Right atrium auricular region (tissue), 2 donors: ENCODE measurements around the gene ATXN3. TPM values are rescaled to one million over a fixed set of nuclear protein-coding genes. Genes with fewer than 3 reads are reported as not detected.

ENCODE experiments used
- DNase-seq: peaks from one replicate; pipeline ENCODE4 v3.0.0-alpha.2; 2019; ENCODE audit warnings: low spot score
- H3K27ac ChIP-seq, 2 donors: fragments of 200-600 bp; sonication (generic); 1 replicate in 1 of 2; 2 replicates in 1 of 2; pipeline ENCODE4 v1.5.1; 2016 to 2019
- H3K27me3 ChIP-seq, 2 donors: fragments of 200-600 bp; sonication (generic); one replicate each; pipeline versions ENCODE4 v1.5.1 to v1.6.0; 2017 to 2019
- H3K36me3 ChIP-seq: fragments of 200-600 bp; sonication (generic); one replicate; pipeline ENCODE4 v1.5.1; 2016
- H3K4me1 ChIP-seq, 2 donors: fragments of 200-600 bp; sonication (generic); one replicate each; pipeline versions ENCODE4 v1.5.1 to v1.6.0; 2017 to 2019
- H3K4me3 ChIP-seq, 2 donors: fragments of 200-600 bp; sonication (generic); 1 replicate in 1 of 2; 2 replicates in 1 of 2; pipeline ENCODE4 v1.5.1; 2017 to 2019; ENCODE audit warnings: mild to moderate bottlenecking in 1 of 2, moderate library complexity in 1 of 2
- H3K9me3 ChIP-seq, 2 donors: fragments of 200-600 bp; sonication (generic); one replicate each; pipeline ENCODE4 v1.5.1; 2019
- CTCF ChIP-seq, 2 donors: fragments of 200-600 bp; sonication (generic); IDR thresholded peaks; one replicate each; pipeline ENCODE4 v1.5.1; 2019; ENCODE audit warnings: antibody characterized with exemption in 2 of 2
- total RNA-seq, 2 donors: library from RNA; depleted of rRNA; stranded (reverse); fragments of >200 nt; gene quantifications; one replicate each; pipeline ENCODE4 v1.1.0, GENCODE V29; 2016

ATXN3 gene
- total RNA-seq, 2 donors from 2014 or later = 9.1 to 17.9 TPM

DNA sequence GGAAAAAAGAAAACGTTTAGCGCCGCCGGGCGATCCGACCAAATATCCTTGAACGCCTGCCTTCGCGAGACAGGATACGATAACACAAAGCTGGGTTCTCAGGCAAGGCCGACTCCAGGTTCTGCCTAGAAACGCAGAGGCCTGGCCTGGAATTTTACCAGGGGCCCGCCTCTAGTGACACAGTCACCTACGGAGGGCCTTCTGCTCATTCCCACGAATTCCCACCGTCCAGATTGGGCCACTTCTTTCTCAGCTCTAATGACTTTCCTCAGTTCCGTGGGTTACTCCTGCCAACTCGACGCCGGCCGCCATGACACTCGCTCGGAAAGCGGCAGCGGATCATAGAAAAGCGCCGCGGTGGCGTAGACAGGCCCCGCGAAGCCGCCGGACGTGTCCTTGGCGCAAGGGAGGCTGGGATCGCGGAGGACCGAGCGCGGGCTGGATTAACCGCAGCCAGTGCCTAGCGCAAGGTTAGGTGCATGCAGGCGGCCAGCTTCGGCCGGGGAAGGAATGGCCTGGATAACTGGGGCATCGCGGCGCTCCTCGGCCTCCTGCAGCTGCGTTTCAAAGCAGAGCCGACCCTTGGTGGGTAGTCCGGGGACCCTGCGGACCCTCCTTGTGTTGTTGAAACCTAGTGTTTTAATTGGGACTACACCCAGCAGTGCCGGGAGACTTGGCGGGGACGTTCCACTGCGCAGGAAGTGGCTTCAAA, 66.5 kb downstream of the ATXN3 start, which contains the start of gene TRIP11:
Gene TRIP11 (minus strand): TSS at position 341 of the 712 bp plus-strand sequence. CDS start 374 bp downstream, outside the sequence.
- no peaks in the 10 kb centered on the region for H3K9me3 ChIP-seq
- no peaks in the 10 kb centered on the region for H3K27me3 ChIP-seq
- H3K36me3 ChIP-seq = no peaks in the 10 kb centered on the region
- TF ChIP-seq CTCF (IDR thresholded peaks at IDR 0.05) = no peak
- H3K4me3 ChIP-seq = peak within 1 kb of the TSS; percentile 67 to 78
- H3K27ac ChIP-seq = peak within 1 kb of the TSS; percentile 96
- peak; percentile 90 for DNase-seq
- H3K4me1 ChIP-seq = peaks cover 0 to 43% of the 10 kb centered on the region in 2 donors

DNA sequence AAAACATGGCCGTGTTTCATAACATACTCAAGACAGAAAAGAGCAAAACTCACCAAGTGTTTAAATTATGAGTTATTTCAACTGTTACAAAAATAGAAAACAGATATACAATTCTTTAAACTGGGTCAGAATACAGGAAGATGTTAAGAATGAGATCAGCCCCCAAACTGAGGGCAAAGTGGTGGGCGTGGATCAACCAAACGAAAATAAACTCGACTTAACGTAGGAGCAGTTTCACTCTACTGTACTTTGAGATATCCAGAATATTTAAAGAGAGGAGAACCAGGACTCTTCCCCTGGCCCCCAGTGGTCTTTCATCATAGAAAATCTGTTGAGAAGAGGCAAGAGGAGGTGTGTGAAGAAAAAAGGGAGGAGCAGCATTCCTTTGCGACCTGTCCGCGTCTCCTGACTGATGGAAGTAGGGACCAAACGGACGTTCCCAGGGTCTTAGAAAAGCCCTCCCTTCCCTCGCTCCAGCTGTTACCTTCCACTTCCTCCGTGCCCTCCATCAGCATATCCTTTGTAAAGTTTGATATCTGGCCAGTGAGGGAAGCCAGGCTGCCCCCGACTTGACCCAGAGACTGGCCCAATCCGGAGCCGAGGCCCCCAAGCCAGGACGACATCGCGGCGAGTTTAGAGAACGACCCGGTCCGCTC, 67.2 kb downstream of the ATXN3 start:
- H3K27me3 ChIP-seq = no peaks in the 10 kb centered on the region
- no peaks in the 10 kb centered on the region for H3K36me3 ChIP-seq
- H3K4me3 ChIP-seq = peak overlapping the region; percentile 67 to 78
- peak overlapping the region; percentile 96 for H3K27ac ChIP-seq
- DNase-seq = no peak
- TF ChIP-seq CTCF (IDR thresholded peaks at IDR 0.05) = no peak
- H3K9me3 ChIP-seq = no peaks in the 10 kb centered on the region
- H3K4me1 ChIP-seq = peaks cover 0 to 43% of the 10 kb centered on the region in 2 donors

DNA sequence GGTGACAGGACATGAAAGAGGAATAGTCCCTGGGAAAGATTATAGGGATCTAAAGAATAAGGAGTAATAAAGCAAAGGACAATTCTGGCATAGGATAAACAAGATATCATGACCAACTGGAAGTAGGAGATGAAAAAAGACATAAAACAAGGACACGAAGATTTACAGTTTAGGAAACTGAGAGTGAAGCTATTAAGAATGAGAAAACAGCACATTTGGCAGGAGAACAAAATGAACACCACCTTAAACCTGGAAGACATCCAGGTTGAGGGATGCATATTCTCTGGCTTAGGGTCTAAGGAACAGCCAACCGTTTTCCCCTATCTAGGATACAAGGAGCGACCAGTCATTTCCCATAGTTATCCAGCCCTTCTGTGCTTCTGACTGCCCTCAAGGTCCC, 68.4 kb downstream of the ATXN3 start:
- no peaks in the 10 kb centered on the region for H3K27me3 ChIP-seq
- H3K4me1 ChIP-seq = peaks cover 0 to 43% of the 10 kb centered on the region in 2 donors
- no peaks in the 10 kb centered on the region for H3K9me3 ChIP-seq
- peak overlapping the region in 1 of 2 donors; percentile 67 for H3K4me3 ChIP-seq
- no peak for TF ChIP-seq CTCF (IDR thresholded peaks at IDR 0.05)
- peaks cover under 1% of the 10 kb centered on the region for H3K36me3 ChIP-seq
- no peak for DNase-seq
- H3K27ac ChIP-seq = peak overlapping the region in 1 of 2 donors; percentile 96

GRCh38 chr14:92035890-92036289, 70.5 kb downstream of the ATXN3 start:
- Histone ChIP-seq H3K4me3 (no peak overlapping the region), H3K27ac (no peak overlapping the region), H3K9me3 (no peaks in the 10 kb centered on the region), H3K4me1 (peaks cover 0 to 39% of the 10 kb centered on the region in 2 donors), H3K36me3 (peaks cover 15% of the 10 kb centered on the region), H3K27me3 (no peaks in the 10 kb centered on the region)
- DNase-seq = no peak
- no peak for TF ChIP-seq CTCF (IDR thresholded peaks at IDR 0.05)

DNA sequence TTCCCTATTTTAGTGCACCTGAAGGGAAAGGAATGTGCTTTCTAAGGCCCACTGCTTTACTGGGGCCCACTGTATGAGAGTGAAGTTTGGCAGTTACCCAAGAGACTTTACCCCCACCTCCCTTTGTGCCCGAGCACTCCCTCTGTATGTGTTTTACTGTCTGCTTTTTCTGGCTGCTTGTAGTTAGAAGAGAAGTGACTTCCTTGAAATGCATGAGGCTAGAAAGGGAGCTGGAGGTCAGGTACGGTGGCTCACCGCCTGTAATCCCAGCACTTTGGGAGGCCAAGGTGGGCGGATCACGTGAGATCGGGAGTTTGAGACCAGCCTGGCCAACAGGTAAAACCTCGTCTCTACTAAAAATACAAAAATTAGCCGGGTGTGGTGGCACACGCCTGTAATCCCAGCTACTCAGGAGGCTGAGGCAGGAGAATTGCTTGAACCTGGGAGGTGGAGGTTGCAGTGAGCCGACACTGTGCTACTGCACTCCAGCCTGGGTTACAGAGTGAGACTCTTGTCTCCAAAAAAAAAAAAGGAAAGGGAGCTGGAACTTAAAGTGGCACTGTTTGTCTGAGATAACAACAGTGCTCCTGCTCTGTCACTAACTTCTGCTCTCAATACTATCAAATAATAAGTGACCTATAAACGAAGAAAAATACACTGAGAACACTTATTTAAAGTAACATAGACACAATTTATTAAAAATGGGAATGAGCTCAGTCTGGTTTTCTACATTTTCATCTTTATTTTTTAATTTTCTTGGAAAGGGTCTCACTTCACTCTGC, 72.3 kb downstream of the ATXN3 start:
- Histone ChIP-seq H3K4me3 (no peak overlapping the region), H3K27ac (no peak overlapping the region), H3K27me3 (no peaks in the 10 kb centered on the region), H3K36me3 (peaks cover 27% of the 10 kb centered on the region), H3K9me3 (no peaks in the 10 kb centered on the region), H3K4me1 (peaks cover 0 to 33% of the 10 kb centered on the region in 2 donors)
- no peak for DNase-seq
- TF ChIP-seq CTCF (IDR thresholded peaks at IDR 0.05) = no peak
